GM10266 (cell line): Measurements from ENCODE around the gene ELP4.

Source experiments
- DNase-seq: peaks from one replicate; pipeline ENCODE4 v3.0.0; 2012; ENCODE audit errors: extremely low spot score
- CTCF ChIP-seq: IDR thresholded peaks from 2 replicates; pipeline ENCODE4 v1.5.1; 2012; ENCODE audit warnings: mild to moderate bottlenecking, low read depth; ENCODE audit not compliant: control insufficient read depth, insufficient read depth; ENCODE audit errors: missing control alignments

The ELP4 gene

GRCh38 chr11:31767685-31768084 is 258.1 kb downstream of the ELP4 start:
- no peak for DNase-seq
- no peak for TF ChIP-seq CTCF

GRCh38 chr11:31768749-31769640 is 259.4 kb downstream of the ELP4 start:
- no peak for DNase-seq
- no peak for TF ChIP-seq CTCF

GRCh38 chr11:31770011-31770700 is 260.6 kb downstream of the ELP4 start:
- TF ChIP-seq CTCF, result no peak
- no peak for DNase-seq

- no peak for DNase-seq
- TF ChIP-seq CTCF, result no peak
These were observed 262.8 kb downstream of the ELP4 start for GRCh38 chr11:31772412-31772811.

GRCh38 chr11:31779374-31779791 is 269.8 kb downstream of the ELP4 start:
- DNase-seq, result no peak
- TF ChIP-seq CTCF, result no peak

- no peak for TF ChIP-seq CTCF
- no peak for DNase-seq
These were observed 270.5 kb downstream of the ELP4 start for GRCh38 chr11:31780078-31780477.

- DNase-seq, result no peak
- TF ChIP-seq CTCF, result no peak
These were observed 271.0 kb downstream of the ELP4 start for GRCh38 chr11:31780480-31780971.
